HG03196 (cell line): ENCODE data around the gene SMC1B.
A peak's percentile ranks its signal among the peaks of the same experiment; 100 is the strongest.

Experiments used
- ATAC-seq: cut with Tn5 transposase; IDR thresholded peaks from one replicate; pipeline ENCODE4 v1.9.1; 2021; ENCODE audit not compliant: unreplicated experiment

Gene SMC1B

GRCh38 chr22:45322873-45323525 lies 90.4 kb downstream of the SMC1B start:
- no peak for ATAC-seq

GRCh38 chr22:45321827-45322226 lies 91.6 kb downstream of the SMC1B start:
- ATAC-seq: no peak

- ATAC-seq: no peak
Observed at GRCh38 chr22:45320357-45320976, 92.9 kb downstream of the SMC1B start.

- ATAC-seq: no peak
Observed at GRCh38 chr22:45319324-45319685, 94.1 kb downstream of the SMC1B start.

- no peak for ATAC-seq
Observed at GRCh38 chr22:45318558-45319323, 94.7 kb downstream of the SMC1B start.

GRCh38 chr22:45318168-45318557 lies 95.2 kb downstream of the SMC1B start:
- ATAC-seq: no peak

- no peak for ATAC-seq
Observed at GRCh38 chr22:45317551-45318167, 95.7 kb downstream of the SMC1B start.

- no peak for ATAC-seq
Observed at GRCh38 chr22:45316796-45317526, 96.4 kb downstream of the SMC1B start.

- ATAC-seq: no peak
Observed at GRCh38 chr22:45314786-45315185, 98.6 kb downstream of the SMC1B start.

GRCh38 chr22:45314054-45314721 lies 99.2 kb downstream of the SMC1B start:
- no peak for ATAC-seq

- ATAC-seq: no peak
Observed at GRCh38 chr22:45312856-45313255, 100.5 kb downstream of the SMC1B start.

- ATAC-seq: no peak
Observed at GRCh38 chr22:45312415-45312814, 101.0 kb downstream of the SMC1B start.

- no peak for ATAC-seq
Observed at GRCh38 chr22:45310977-45311531, 102.3 kb downstream of the SMC1B start.

- no peak for ATAC-seq
Observed at GRCh38 chr22:45310331-45310976, 102.9 kb downstream of the SMC1B start.

GRCh38 chr22:45309422-45310227 lies 103.8 kb downstream of the SMC1B start, which contains the start of gene FAM118A:
Gene FAM118A (plus strand): TSS chr22:45309934. CDS start chr22:45322380, 12,446 bp downstream.
- peak; percentile 76 for ATAC-seq

- no peak for ATAC-seq
Observed at GRCh38 chr22:45308957-45309421, 104.4 kb downstream of the SMC1B start.

- no peak for ATAC-seq
Observed at GRCh38 chr22:45308391-45308956, 104.9 kb downstream of the SMC1B start.

GRCh38 chr22:45306139-45306538 lies 107.3 kb downstream of the SMC1B start:
- no peak for ATAC-seq
